Activated CD4-positive, CD25-positive, alpha-beta regulatory T cell (primary cell): ENCODE measurements around the gene WDR38.

Source experiments
- DNase-seq, 4 experiments: peaks; one replicate each; lab custom pipeline; 2025; lab: John Stamatoyannopoulos, UW

WDR38 gene

GRCh38 chr9:124852829-124853531, at the start of gene WDR38:
Gene WDR38 (plus strand): TSS chr9:124853460. CDS start chr9:124853532, 72 bp downstream.
- DNase-seq = peak; percentile 50 to 65 (median 54)

DNA sequence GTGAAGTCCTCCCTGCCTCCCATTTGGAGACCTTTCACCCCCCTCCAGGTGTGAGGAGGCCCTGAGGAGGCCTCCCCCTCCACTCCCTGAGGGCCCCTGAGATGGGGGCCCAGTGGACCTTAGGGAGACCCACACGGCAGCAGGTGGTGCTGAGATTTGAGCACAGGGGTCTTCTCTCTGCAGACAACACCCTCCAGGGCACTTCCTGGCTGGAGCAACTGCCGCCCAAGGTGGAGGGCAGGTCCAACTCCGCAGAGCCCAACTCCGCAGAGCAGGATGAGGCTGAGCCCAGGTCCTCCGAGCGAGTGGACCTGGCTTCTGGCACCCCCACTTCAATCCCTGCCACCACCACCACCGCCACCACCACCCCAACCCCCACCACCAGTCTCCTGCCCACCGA, 49.3 kb upstream of the WDR38 start:
- no peak for DNase-seq

- DNase-seq = no peak
Measured at GRCh38 chr9:124805186-124805585, 48.1 kb upstream of the WDR38 start.

GRCh38 chr9:124808246-124808956, 44.9 kb upstream of the WDR38 start:
- DNase-seq = no peak

DNA sequence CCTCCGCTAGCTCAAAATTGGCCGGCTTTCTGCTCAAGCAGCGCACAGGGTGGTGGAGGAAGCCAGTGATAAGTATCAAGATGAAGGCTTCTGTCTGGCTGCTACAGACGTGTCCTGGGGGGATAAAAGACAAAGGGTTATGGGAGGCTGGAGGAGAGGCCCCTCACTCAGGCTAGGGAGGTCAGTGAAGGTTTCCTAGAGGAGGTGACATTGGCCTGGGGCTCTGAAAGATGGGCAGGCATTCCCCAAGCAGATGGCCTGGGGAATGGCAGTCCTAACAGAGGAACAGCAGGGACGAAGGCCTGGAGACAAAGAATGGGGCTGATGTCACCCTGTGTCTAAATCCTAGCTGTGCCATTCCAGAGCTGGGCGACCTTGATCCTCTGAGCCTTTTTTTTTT, 44.0 kb upstream of the WDR38 start:
- DNase-seq = no peak

GRCh38 chr9:124809741-124810500, 43.3 kb upstream of the WDR38 start:
- no peak for DNase-seq

GRCh38 chr9:124810663-124811355, 42.5 kb upstream of the WDR38 start:
- no peak for DNase-seq

DNA sequence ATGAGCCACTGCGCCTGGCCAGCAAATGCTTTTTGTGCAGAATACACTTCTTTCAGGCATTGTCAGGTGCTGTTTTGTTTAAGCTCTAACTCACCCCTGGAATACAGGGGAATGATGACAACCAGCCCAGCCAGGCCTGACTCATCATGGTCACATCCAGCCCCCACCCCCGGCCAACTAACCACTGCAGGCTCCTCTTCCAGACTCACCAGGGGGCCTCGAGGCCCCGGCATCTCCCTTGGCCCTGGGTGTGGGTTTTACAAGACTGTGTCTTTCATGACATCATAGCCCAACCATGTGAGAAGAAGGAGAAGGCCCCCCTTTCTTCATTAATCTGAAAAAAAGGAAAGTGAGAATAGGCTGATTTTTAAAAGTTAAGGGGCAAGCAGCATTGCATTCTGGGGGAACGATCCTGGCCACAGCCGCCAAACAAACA, 40.8 kb upstream of the WDR38 start:
- no peak for DNase-seq

DNA sequence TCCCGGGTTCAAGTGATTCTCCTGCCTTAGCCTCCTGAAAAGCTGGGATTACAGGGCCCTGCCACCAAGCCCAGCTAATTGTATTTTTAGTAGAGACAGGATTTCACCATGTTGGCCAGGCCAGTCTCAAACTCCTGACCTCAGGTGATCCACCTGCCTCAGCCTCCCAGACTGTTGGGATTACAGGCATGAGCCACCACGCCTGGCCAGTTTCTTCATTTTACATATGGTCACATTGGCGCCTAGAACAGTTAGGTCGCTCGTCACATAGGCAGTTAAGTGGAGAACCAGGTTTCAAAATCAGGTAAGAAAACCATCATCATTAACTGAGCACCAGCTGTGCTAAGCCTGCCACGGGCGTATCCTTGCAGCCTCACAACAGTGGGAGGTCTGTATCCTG, 40.2 kb upstream of the WDR38 start:
- no peak for DNase-seq

- DNase-seq = no peak
Measured at GRCh38 chr9:124813501-124814163, 39.6 kb upstream of the WDR38 start.

- no peak for DNase-seq
Measured at GRCh38 chr9:124814164-124814535, 39.1 kb upstream of the WDR38 start.

DNA sequence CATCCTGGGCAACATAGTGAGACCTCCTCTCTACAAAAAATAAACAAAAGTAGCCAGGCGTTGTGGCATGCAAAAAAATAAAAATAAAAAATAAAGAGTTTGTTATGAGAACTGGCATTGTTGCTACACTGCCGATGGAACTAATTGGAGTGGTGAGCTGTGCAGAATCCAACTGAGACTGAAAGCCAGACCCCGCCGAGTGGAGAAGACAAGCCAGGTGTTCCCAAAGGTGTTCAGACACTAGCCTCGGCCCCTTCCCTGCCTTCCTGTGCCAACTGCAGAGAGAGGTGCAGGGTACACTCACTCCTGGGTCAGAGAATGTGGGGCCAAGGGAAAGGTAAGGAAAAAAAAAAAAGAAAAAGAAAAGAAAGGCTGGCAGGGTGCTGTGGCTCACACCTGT, 37.7 kb upstream of the WDR38 start:
- DNase-seq = no peak

GRCh38 chr9:124818431-124819281, 34.6 kb upstream of the WDR38 start:
- DNase-seq = no peak

GRCh38 chr9:124820698-124821623, 32.3 kb upstream of the WDR38 start:
- DNase-seq = no peak

DNA sequence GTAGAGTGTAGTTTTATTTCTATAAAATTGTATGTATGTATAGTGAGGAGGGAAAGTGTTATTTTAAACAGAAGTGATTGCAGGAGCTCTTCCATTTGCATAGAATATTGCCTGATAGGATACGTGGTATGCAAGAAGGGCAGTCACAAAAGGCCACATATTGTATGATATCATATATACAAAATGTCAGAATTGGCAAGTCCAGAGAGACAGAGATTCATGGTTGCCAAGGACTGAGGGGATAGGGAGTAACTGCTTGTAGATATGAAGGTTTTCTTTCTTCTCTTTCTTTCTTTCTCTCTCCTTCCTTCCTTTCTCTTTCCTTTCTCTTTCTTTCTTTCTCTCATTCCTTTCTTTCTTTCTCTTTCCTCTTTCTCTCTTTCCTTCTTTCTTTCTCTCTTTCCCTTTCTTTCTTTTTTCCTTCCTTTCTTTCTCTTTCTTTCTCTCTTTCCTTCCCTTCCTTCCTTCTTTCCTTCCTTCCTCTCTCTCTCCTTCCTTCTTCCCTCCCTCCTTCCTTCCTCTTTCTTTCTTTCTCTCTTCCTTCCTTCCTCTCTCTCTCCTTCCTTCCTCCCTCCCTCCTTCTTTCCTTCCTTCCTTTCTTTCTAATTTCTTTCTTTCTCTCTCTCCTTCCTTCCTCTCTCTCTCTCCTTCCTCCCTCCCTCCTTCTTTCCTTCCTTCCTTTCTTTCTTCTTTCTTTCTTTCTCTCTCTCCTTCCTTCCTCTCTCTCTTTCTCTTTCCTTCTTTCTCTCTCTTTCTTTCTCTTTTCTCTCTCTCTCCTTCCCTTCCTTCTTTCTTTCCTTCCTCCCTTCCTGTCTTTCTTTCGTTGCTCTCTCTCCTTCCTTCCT, 24.5 kb upstream of the WDR38 start:
- DNase-seq = no peak

DNA sequence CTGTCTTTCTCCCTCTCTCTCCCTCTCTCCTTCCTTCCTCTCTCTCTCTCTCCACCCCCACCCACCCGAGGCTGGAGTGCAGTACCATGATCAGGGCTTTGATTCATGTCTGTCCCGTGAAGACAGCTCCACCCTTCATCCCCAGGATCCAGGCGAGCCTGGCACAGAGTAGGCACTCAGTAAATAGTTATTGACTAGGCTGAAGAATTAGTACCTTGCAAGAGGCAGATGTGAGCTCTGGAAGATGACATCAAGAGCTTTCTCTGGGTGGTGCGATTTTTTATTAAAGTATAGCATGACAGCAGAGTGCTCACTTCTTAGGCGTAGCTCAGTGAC, 24.0 kb upstream of the WDR38 start:
- DNase-seq = no peak

DNA sequence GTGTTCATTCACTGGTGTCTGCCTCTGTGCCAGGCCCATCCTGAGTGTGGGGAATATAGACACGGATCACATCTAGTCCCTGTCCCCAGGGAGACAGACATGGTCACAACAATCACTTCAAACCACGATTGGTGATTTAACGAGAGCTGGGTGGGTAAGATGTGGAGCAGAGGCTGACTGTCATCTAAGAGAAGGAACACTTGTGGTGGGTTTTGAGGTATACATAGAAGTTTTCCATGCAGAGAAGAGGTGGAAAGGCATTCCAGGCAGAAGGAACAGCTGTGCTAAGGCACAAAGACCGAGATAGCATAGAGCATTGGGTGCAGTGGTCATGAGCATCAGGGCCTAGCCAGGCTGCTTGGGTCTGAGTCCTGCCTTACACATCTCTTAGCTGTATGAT, 22.7 kb upstream of the WDR38 start:
- no peak for DNase-seq

GRCh38 chr9:124831642-124832364, 21.5 kb upstream of the WDR38 start:
- DNase-seq = no peak
